SH-SY5Y (cell line): Measurements from ENCODE around the gene CC2D1A.

Experiments
- GATA2 ChIP-seq: IDR thresholded peaks from 2 replicates; pipeline ENCODE4 v1.6.1; 2011; ENCODE audit warnings: mild to moderate bottlenecking, low read depth, low read length
- GATA3 ChIP-seq: IDR thresholded peaks from 2 replicates; pipeline ENCODE4 v1.6.1; 2011; ENCODE audit warnings: low read depth, mild to moderate bottlenecking, low read length, moderate library complexity

GRCh38 chr19:13932911-13933393 lies 27.0 kb downstream of the CC2D1A start:
- TF ChIP-seq GATA2 (no peak), GATA3 (no peak)
